ENCODE measurements around the gene FRS2.
A peak's percentile ranks its signal among the peaks of the same experiment; 100 is the strongest.

The FRS2 gene

GRCh38 chr12:69473262-69473661 is 3.1 kb downstream of the FRS2 start:
- H3K4me3 ChIP-seq (ENCODE audit: low read depth, low read length), result no peak overlapping the region
- TF ChIP-seq CTCF (conservative IDR thresholded peaks at IDR 0.05; ENCODE audit: low read depth, low read length), result no peak

GRCh38 chr12:69474456-69474855 is 4.3 kb downstream of the FRS2 start:
- no peak for TF ChIP-seq CTCF (conservative IDR thresholded peaks at IDR 0.05; ENCODE audit: low read depth, low read length)
- no peak overlapping the region for H3K4me3 ChIP-seq (ENCODE audit: low read depth, low read length)
- DNase-seq (ENCODE audit: low read depth), result peak; percentile 25

More at GRCh38 chr12:69473262-69473661, 3.1 kb downstream of the FRS2 start:
- DNase-seq (ENCODE audit: low read depth), result no peak

- DNase-seq (ENCODE audit: low read depth), result peak; percentile 59
- H3K4me3 ChIP-seq (ENCODE audit: low read depth, low read length), result no peak overlapping the region
- TF ChIP-seq CTCF (conservative IDR thresholded peaks at IDR 0.05; ENCODE audit: low read depth, low read length), result no peak
These were observed 5.2 kb downstream of the FRS2 start for GRCh38 chr12:69475237-69475975.

- no peak for TF ChIP-seq CTCF (conservative IDR thresholded peaks at IDR 0.05; ENCODE audit: low read depth, low read length)
These were observed 6.3 kb downstream of the FRS2 start for GRCh38 chr12:69476276-69477017.

GRCh38 chr12:69479675-69480074 is 9.5 kb downstream of the FRS2 start:
- no peak for DNase-seq (ENCODE audit: low read depth)
- H3K4me3 ChIP-seq (ENCODE audit: low read depth, low read length), result no peak overlapping the region
- TF ChIP-seq CTCF (conservative IDR thresholded peaks at IDR 0.05; ENCODE audit: low read depth, low read length), result no peak

More at GRCh38 chr12:69476276-69477017, 6.3 kb downstream of the FRS2 start:
- DNase-seq (ENCODE audit: low read depth), result peak; percentile 31
- H3K4me3 ChIP-seq (ENCODE audit: low read depth, low read length), result no peak overlapping the region

GRCh38 chr12:69480698-69481097 is 10.5 kb downstream of the FRS2 start:
- TF ChIP-seq CTCF (conservative IDR thresholded peaks at IDR 0.05; ENCODE audit: low read depth, low read length), result no peak
- H3K4me3 ChIP-seq (ENCODE audit: low read depth, low read length), result no peak overlapping the region
- DNase-seq (ENCODE audit: low read depth), result no peak
